GM18526 (cell line): Measurements from ENCODE around the gene MTARC1.

Source experiments
- POLR2A ChIP-seq: IDR thresholded peaks from 3 replicates; pipeline ENCODE4 v1.6.1; 2011; ENCODE audit not compliant: insufficient read length; ENCODE audit errors: extremely low read depth

Gene MTARC1

GRCh38 chr1:220764757-220765156 is 22.0 kb upstream of the MTARC1 start:
- no peak for TF ChIP-seq POLR2A

- TF ChIP-seq POLR2A, result no peak
Observed at GRCh38 chr1:220767312-220768125, 19.2 kb upstream of the MTARC1 start.

GRCh38 chr1:220768126-220768601 is 18.5 kb upstream of the MTARC1 start:
- TF ChIP-seq POLR2A, result no peak

GRCh38 chr1:220769205-220769604 is 17.5 kb upstream of the MTARC1 start:
- TF ChIP-seq POLR2A, result no peak

- TF ChIP-seq POLR2A, result no peak
Observed at GRCh38 chr1:220770245-220770913, 16.3 kb upstream of the MTARC1 start.

GRCh38 chr1:220772846-220773245 is 13.9 kb upstream of the MTARC1 start:
- no peak for TF ChIP-seq POLR2A

- TF ChIP-seq POLR2A, result no peak
Observed at GRCh38 chr1:220775240-220775853, 11.4 kb upstream of the MTARC1 start.

GRCh38 chr1:220776254-220776653 is 10.5 kb upstream of the MTARC1 start:
- TF ChIP-seq POLR2A, result no peak

GRCh38 chr1:220776720-220777326 is 9.9 kb upstream of the MTARC1 start:
- TF ChIP-seq POLR2A, result no peak

- TF ChIP-seq POLR2A, result no peak
Observed at GRCh38 chr1:220783453-220783852, 3.3 kb upstream of the MTARC1 start.

GRCh38 chr1:220784751-220785150 is 2.0 kb upstream of the MTARC1 start:
- no peak for TF ChIP-seq POLR2A

- no peak for TF ChIP-seq POLR2A
Observed at GRCh38 chr1:220785166-220786056, 1.3 kb upstream of the MTARC1 start.

- TF ChIP-seq POLR2A, result no peak
Observed at GRCh38 chr1:220786057-220786336, 716 bp upstream of the MTARC1 start.

GRCh38 chr1:220787069-220787619 is 431 bp downstream of the MTARC1 start:
- no peak for TF ChIP-seq POLR2A
